Suprapubic skin (tissue), 3 donors: Measurements from ENCODE around the gene TPD52L1.

Experiments used
- POLR2A ChIP-seq, 2 donors: fragments of 450-650 bp; IDR thresholded peaks; one replicate each; pipeline ENCODE4 v1.6.1; 2017; ENCODE audit warnings: antibody characterized with exemption in 2 of 2, mild to moderate bottlenecking in 2 of 2, moderate library complexity in 2 of 2
- TF ChIP-seq, protein P1 (sequence below), 2 donors: fragments of 200-600 bp in 1 of 2; fragments of 450-650 bp in 1 of 2; sonication (generic) in 1 of 2; IDR thresholded peaks; one replicate each; pipeline ENCODE4 v1.5.1; 2016 to 2019; ENCODE audit warnings: antibody characterized with exemption in 2 of 2, mild to moderate bottlenecking in 1 of 2, moderate library complexity in 1 of 2

GRCh38 chr6:125277838-125278237 is 124.3 kb downstream of the TPD52L1 start:
- TF ChIP-seq, protein P1, sequence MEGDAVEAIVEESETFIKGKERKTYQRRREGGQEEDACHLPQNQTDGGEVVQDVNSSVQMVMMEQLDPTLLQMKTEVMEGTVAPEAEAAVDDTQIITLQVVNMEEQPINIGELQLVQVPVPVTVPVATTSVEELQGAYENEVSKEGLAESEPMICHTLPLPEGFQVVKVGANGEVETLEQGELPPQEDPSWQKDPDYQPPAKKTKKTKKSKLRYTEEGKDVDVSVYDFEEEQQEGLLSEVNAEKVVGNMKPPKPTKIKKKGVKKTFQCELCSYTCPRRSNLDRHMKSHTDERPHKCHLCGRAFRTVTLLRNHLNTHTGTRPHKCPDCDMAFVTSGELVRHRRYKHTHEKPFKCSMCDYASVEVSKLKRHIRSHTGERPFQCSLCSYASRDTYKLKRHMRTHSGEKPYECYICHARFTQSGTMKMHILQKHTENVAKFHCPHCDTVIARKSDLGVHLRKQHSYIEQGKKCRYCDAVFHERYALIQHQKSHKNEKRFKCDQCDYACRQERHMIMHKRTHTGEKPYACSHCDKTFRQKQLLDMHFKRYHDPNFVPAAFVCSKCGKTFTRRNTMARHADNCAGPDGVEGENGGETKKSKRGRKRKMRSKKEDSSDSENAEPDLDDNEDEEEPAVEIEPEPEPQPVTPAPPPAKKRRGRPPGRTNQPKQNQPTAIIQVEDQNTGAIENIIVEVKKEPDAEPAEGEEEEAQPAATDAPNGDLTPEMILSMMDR (IDR thresholded peaks at IDR 0.05) = no peak
- no peak for TF ChIP-seq POLR2A (IDR thresholded peaks at IDR 0.05)
